HepG2 (cell line): ENCODE measurements around the gene FTL. TPM values are rescaled to one million over a fixed set of nuclear protein-coding genes. Genes with fewer than 3 reads are reported as not detected.

Experiments used
- CCDC6 ChIP-seq: sonication (generic); formaldehyde crosslinking; IDR thresholded peaks from 2 replicates; pipeline ENCODE4 v1.8.1; 2022; ENCODE audit warnings: mild to moderate bottlenecking, missing genetic modification reagents, moderate library complexity
- FOSL1 ChIP-seq: sonication (generic); formaldehyde crosslinking; IDR thresholded peaks from 2 replicates; pipeline ENCODE4 v1.9.0; 2021; ENCODE audit warnings: missing genetic modification reagents, borderline replicate concordance
- GATAD2A ChIP-seq: IDR thresholded peaks from 2 replicates; pipeline ENCODE4 v1.6.1; 2016
- HCFC1 ChIP-seq: fragments of 150-350 bp; IDR thresholded peaks from 2 replicates; pipeline ENCODE4 v1.6.1; 2014; ENCODE audit warnings: low read depth, low read length
- MAFG ChIP-seq: sonication (generic); formaldehyde crosslinking; IDR thresholded peaks from 2 replicates; pipeline ENCODE4 v1.5.1; 2020; ENCODE audit warnings: mild to moderate bottlenecking, missing genetic modification reagents
- MEIS1 ChIP-seq: sonication (generic); formaldehyde crosslinking; IDR thresholded peaks from 2 replicates; pipeline ENCODE4 v1.9.0; 2021; ENCODE audit warnings: mild to moderate bottlenecking, missing genetic modification reagents, moderate library complexity, borderline replicate concordance
- POLR2A ChIP-seq, 2 experiments: IDR thresholded peaks; 2 replicates each; pipeline ENCODE4 v1.6.1; 2011; ENCODE audit warnings: low read depth in 2 of 2, low read length in 2 of 2, mild to moderate bottlenecking in 1 of 2, moderate library complexity in 1 of 2; ENCODE audit not compliant: insufficient read depth in 1 of 2
- REPIN1 ChIP-seq: sonication (generic); formaldehyde crosslinking; IDR thresholded peaks from 2 replicates; pipeline ENCODE4 v1.8.0; 2022; ENCODE audit warnings: missing genetic modification reagents, low read depth, mild to moderate bottlenecking, borderline replicate concordance
- RFXANK ChIP-seq: IDR thresholded peaks from 2 replicates; pipeline ENCODE4 v1.6.1; 2016
- SCMH1 ChIP-seq: sonication (generic); formaldehyde crosslinking; IDR thresholded peaks from 2 replicates; pipeline ENCODE4 v1.9.0; 2021; ENCODE audit warnings: missing genetic modification reagents, mild to moderate bottlenecking, borderline replicate concordance
- SMARCE1 ChIP-seq: fragments of 450-650 bp; IDR thresholded peaks from 2 replicates; pipeline ENCODE4 v1.6.1; 2017; ENCODE audit warnings: borderline replicate concordance
- SP2 ChIP-seq: sonication (generic); formaldehyde crosslinking; IDR thresholded peaks from 2 replicates; pipeline ENCODE4 v1.5.1; 2020; ENCODE audit warnings: mild to moderate bottlenecking, missing genetic modification reagents
- SRSF1 ChIP-seq: fragments of 200-400 bp; formaldehyde crosslinking; optimal IDR thresholded peaks from 2 replicates; pipeline ENCODE3; 2017; ENCODE audit warnings: mild to moderate bottlenecking, low read depth, low read length, moderate library complexity
- TCF12 ChIP-seq, 2 experiments: fragments of 450-650 bp in 1 of 2; sonication (generic) in 1 of 2; formaldehyde crosslinking in 1 of 2; IDR thresholded peaks; 2 replicates each; pipeline versions ENCODE4 v1.6.1 to v1.8.0; 2017 to 2022; ENCODE audit warnings: antibody characterized with exemption in 1 of 2, mild to moderate bottlenecking in 1 of 2, missing genetic modification reagents in 1 of 2, moderate library complexity in 1 of 2
- ZNF10 ChIP-seq: sonication (generic); formaldehyde crosslinking; IDR thresholded peaks from 2 replicates; pipeline ENCODE4 v1.4.0; 2020; ENCODE audit warnings: mild to moderate bottlenecking, low read depth, missing genetic modification reagents, borderline replicate concordance
- ZNF12 ChIP-seq: sonication (generic); formaldehyde crosslinking; IDR thresholded peaks from 2 replicates; pipeline ENCODE4 v1.5.0; 2020; ENCODE audit warnings: missing genetic modification reagents
- ZNF281 ChIP-seq: sonication (generic); formaldehyde crosslinking; IDR thresholded peaks from 2 replicates; pipeline ENCODE4 v1.4.0; 2020; ENCODE audit warnings: missing genetic modification reagents, borderline replicate concordance
- ZNF441 ChIP-seq: sonication (generic); formaldehyde crosslinking; IDR thresholded peaks from 2 replicates; pipeline ENCODE4 v1.7.0; 2021; ENCODE audit warnings: missing genetic modification reagents, borderline replicate concordance
- ZNF746 ChIP-seq: sonication (generic); formaldehyde crosslinking; IDR thresholded peaks from 2 replicates; pipeline ENCODE4 v1.8.0; 2022; ENCODE audit warnings: mild to moderate bottlenecking, missing genetic modification reagents
- ZNF878 ChIP-seq: sonication (generic); formaldehyde crosslinking; IDR thresholded peaks from 2 replicates; pipeline ENCODE4 v1.8.1; 2023; ENCODE audit warnings: mild to moderate bottlenecking, missing genetic modification reagents, moderate library complexity
- polyA plus RNA-seq, 8 experiments: library from polyadenylated mRNA; depleted of rRNA in 3 of 8; stranded (reverse) in 7 of 8; unstranded in 1 of 8; fragments of >200 nt; fragmentation: Illumina TruSeq in 4 of 8; extraction: Trizol in 4 of 8; gene quantifications; 2 replicates each; pipeline versions ENCODE4 v1.2.1 to v1.2.3, GENCODE V29; 2011 to 2016; ENCODE audit warnings: low read depth in 4 of 8, missing spikeins in 1 of 8, mixed read lengths in 1 of 8; ENCODE audit not compliant: insufficient read depth in 1 of 8
- total RNA-seq, 5 experiments: library from RNA; depleted of rRNA; stranded (reverse); fragments of >200 nt; fragmentation: Illumina TruSeq; extraction: Trizol; gene quantifications; 2 replicates each; pipeline ENCODE4 v1.2.3, GENCODE V29; 2016; ENCODE audit warnings: low read depth in 1 of 5
- TF ChIP-seq, protein P1 (sequence below): sonication (generic); formaldehyde crosslinking; conservative IDR thresholded peaks from 2 replicates; pipeline ENCODE4 v1.4.0; 2020; ENCODE audit warnings: mild to moderate bottlenecking, missing genetic modification reagents, moderate library complexity
- TF ChIP-seq, protein P2 (sequence below): IDR thresholded peaks from 2 replicates; pipeline ENCODE4 v1.6.1; 2016
- TF ChIP-seq, protein P3 (sequence below): sonication (generic); formaldehyde crosslinking; IDR thresholded peaks from 2 replicates; pipeline ENCODE4 v1.8.1; 2023; ENCODE audit warnings: mild to moderate bottlenecking, missing genetic modification reagents

Gene FTL
- total and polyA plus RNA-seq, 2 of the 13 experiments (the other 11 are each of a cell fraction or from before 2014, with no cell fraction given) = 2,721 to 8,800 TPM

- TF ChIP-seq, protein P1, sequence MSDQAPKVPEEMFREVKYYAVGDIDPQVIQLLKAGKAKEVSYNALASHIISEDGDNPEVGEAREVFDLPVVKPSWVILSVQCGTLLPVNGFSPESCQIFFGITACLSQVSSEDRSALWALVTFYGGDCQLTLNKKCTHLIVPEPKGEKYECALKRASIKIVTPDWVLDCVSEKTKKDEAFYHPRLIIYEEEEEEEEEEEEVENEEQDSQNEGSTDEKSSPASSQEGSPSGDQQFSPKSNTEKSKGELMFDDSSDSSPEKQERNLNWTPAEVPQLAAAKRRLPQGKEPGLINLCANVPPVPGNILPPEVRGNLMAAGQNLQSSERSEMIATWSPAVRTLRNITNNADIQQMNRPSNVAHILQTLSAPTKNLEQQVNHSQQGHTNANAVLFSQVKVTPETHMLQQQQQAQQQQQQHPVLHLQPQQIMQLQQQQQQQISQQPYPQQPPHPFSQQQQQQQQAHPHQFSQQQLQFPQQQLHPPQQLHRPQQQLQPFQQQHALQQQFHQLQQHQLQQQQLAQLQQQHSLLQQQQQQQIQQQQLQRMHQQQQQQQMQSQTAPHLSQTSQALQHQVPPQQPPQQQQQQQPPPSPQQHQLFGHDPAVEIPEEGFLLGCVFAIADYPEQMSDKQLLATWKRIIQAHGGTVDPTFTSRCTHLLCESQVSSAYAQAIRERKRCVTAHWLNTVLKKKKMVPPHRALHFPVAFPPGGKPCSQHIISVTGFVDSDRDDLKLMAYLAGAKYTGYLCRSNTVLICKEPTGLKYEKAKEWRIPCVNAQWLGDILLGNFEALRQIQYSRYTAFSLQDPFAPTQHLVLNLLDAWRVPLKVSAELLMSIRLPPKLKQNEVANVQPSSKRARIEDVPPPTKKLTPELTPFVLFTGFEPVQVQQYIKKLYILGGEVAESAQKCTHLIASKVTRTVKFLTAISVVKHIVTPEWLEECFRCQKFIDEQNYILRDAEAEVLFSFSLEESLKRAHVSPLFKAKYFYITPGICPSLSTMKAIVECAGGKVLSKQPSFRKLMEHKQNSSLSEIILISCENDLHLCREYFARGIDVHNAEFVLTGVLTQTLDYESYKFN (CRISPR knock-in tag) = no peak
- TF ChIP-seq SRSF1 = peak; percentile 29
- no peak for TF ChIP-seq HCFC1
- TF ChIP-seq REPIN1 (CRISPR knock-in tag) = no peak
- no peak; the same call in 1 of the 2 replicates for TF ChIP-seq RFXANK
- no peak for TF ChIP-seq ZNF281 (CRISPR knock-in tag)
- no peak for TF ChIP-seq ZNF441 (CRISPR knock-in tag)
- no peak for TF ChIP-seq SCMH1
- no peak for TF ChIP-seq ZNF10 (CRISPR knock-in tag)
- TF ChIP-seq, protein P2, sequence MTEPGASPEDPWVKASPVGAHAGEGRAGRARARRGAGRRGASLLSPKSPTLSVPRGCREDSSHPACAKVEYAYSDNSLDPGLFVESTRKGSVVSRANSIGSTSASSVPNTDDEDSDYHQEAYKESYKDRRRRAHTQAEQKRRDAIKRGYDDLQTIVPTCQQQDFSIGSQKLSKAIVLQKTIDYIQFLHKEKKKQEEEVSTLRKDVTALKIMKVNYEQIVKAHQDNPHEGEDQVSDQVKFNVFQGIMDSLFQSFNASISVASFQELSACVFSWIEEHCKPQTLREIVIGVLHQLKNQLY = no peak
- TF ChIP-seq SMARCE1 = no peak
- TF ChIP-seq ZNF878 = peak; percentile 75; the same call in 1 of the 2 replicates
- TF ChIP-seq CCDC6 = no peak
- TF ChIP-seq TCF12 (IDR thresholded peaks at IDR 0.05) = no peak
- TF ChIP-seq TCF12 (CRISPR knock-in tag; IDR thresholded peaks at IDR 0.05) = 0 out of 2 replicates have a peak, but pooled peaks have one; percentile 60
- peak; percentile 89 for TF ChIP-seq MAFG (CRISPR knock-in tag)
- TF ChIP-seq GATAD2A = no peak; the same call in 1 of the 2 replicates
- TF ChIP-seq POLR2A (IDR thresholded peaks at IDR 0.05; ENCODE audit: insufficient read depth in 1 of 2, low read depth in 2 of 2, low read length in 2 of 2) = peak; percentile 84 to 86
- no peak for TF ChIP-seq ZNF12 (CRISPR knock-in tag)
- no peak for TF ChIP-seq SP2
- TF ChIP-seq FOSL1 = no peak
- TF ChIP-seq MEIS1 (CRISPR knock-in tag) = no peak
- TF ChIP-seq, protein P3, sequence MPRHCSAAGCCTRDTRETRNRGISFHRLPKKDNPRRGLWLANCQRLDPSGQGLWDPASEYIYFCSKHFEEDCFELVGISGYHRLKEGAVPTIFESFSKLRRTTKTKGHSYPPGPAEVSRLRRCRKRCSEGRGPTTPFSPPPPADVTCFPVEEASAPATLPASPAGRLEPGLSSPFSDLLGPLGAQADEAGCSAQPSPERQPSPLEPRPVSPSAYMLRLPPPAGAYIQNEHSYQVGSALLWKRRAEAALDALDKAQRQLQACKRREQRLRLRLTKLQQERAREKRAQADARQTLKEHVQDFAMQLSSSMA (CRISPR knock-in tag) = no peak
- TF ChIP-seq ZNF746 (CRISPR knock-in tag) = no peak; the same call in none of the 2 replicates
Measured at GRCh38 chr19:48967346-48968178, 2.5 kb downstream of the FTL start (continued).
